NK-92 (cell line): Measurements from ENCODE around the gene RECK.
"Not testable (repeated sequence)": the region's sequence is repeated elsewhere in the genome, so short reads cannot be mapped to it uniquely, and the experiment has no call there.

ENCODE experiments used
- DNase-seq: peaks from one replicate; lab custom pipeline; 2025; ENCODE audit not compliant: unreplicated experiment; lab: John Stamatoyannopoulos, UW

The RECK gene

DNA sequence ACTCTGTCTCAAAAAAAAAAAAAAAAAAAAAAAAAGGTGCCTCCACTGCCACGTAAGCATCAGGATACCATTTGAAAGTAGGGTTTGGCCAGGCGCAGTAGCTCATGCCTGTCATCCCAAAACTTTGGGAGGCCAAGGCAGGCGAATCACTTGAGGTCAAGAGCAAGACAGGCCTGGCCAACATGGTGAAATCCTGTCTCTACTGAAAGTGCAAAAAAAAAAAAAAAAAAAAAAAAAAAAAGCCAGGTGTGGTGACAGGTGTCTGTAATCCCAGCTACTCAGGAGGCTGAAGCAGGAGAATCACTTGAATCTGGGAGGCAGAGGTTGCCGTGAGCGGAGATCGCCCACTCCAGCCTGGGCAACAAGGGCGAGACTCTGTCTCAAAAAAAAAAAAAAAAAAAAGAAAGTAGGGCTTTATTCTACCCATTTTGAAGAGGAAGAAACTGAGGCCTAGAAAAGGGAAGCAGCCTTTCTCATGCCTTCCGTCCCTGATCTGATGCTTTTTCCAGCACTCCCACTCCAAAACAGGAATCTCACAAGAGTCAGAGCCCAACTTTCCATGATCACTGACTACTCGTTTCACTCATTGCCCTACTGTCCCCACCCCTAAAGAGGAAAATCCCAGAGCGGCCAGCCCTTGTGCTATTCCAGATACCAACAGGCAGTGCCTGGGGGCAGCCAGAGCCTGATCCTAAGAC lies 116.2 kb downstream of the RECK start:
- no peak for DNase-seq

- DNase-seq: no peak
These were observed 117.0 kb downstream of the RECK start for GRCh38 chr9:36153746-36154145.

DNA sequence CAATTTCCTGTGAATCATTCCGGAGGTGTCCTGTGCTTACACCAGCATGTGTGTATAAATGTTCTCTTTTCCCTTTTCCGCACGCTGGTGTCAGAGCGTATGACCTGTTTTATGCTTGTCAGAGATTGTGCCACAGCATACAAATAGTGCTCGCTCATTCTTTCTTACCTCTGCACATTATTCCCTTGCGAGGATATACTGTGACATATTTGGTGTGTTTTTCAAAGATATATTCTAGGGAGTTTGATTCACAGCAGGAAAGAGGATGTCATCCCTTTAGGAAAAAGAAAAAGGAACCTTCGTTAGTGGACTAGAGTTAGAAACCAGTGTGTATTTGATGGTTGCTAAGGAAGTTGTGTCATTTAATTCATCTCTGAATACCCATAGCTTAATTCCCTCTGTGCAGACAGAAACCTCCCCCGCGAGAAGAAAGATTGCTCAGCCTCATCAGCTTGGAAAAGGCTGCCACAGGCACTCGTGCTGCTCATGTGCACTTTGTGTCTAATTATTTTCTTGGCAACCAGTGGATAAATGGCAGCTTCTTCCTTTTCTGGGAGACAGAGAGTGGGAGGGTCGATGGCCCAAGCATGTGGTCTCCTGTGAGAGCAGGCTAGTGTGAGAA lies 117.7 kb downstream of the RECK start:
- DNase-seq: no peak

- DNase-seq: no peak
These were observed 119.4 kb downstream of the RECK start for GRCh38 chr9:36156116-36156515.

DNA sequence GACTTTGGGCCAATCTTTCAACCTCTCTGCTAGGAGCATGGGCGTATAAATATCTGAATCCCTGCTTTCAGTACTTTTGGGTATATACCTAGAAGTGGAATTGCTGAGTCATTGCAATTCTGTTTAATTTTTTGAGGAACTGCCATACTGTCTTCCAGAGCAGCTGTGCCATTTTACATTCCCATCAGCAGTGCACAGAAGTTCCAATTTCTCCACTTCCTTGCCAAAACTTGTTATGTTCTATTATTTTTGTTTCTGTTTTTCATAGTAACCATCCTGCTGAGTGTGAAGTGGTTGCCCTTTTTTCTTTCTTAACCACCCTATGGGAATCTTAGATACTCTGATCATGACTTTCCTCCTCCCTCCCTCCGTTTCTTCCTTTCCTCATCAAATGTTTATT lies 121.4 kb downstream of the RECK start:
- no peak for DNase-seq

- no peak for DNase-seq
These were observed 122.2 kb downstream of the RECK start for GRCh38 chr9:36158917-36159316.

DNA sequence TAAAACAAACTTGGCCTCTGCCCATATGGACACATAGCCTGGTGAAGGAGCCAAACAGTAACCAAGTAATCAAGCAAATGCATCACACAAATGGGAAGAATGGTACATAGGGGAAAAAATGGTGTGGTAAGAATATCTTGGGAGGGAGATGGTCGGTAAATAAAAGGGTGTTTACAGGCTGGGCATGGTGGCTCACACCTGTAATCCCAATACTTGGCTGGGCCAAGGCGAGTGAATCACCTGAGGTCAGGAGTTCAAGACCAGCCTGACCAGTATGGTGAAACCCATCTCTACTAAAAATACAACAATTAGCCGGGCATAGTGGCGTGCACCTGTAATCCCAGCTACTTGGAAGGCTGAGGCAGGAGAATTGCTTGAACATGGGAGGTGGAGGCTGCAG lies 122.8 kb downstream of the RECK start:
- DNase-seq: not testable (repeated sequence)

DNA sequence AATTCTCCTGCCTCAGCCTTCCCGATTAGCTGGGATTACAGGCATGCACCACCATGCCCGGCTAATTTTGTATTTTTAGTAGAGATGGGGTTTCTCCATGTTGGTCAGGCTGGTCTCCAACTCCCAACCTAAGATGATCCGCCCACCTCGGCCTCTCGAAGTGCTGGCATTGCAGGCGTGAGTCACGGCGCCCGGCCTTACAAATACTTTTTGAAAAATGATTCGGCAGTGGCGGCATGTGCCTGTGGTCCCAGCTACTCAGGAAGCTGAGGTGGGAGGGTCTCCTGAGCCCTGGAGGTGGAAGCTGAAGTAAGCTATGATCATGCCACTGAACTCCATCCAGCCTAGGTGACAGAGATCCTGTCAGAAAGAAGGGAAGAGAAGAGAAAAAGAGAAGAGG lies 123.4 kb downstream of the RECK start:
- not testable (repeated sequence) for DNase-seq

DNA sequence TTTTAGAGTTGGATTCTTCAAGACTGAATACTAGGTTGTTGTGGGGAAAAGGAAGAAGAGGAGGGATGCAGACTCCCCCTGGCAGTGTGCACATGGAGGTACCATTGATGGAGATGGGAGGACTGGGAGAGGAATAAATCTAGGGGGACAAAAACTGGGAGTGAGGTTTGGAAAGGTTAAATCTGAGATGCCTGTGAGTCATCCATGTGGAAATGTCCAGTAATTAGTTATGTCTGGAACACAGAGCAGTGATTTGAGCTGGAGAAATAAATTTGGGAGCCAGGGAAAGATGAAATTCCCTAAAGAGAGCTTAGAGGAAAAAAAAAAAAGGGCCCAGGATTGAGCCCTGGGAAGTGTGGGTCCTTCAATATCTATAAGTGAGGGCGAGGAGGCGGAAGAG lies 124.5 kb downstream of the RECK start:
- no peak for DNase-seq

DNA sequence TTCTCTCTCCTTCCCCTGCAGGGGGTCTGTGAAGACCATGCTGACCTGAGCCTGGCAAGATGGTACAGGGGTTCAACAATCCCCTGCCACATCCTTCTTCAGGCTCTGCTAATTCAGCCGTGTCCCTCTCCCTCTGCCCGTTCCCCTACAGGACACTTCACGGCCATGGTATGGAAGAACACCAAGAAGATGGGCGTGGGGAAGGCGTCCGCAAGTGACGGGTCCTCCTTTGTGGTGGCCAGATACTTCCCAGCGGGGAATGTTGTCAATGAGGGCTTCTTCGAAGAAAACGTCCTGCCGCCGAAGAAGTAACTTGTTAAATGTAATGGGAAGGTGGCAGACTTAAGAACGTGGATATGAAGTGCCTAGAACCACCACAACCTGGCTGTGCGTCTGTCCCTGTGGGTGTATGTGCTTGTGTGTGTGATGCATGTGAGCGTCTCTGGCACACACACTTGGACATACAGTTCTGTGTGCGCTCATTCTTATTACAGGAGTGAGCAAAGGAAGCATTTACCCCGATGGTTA lies 125.6 kb downstream of the RECK start:
- no peak for DNase-seq

DNA sequence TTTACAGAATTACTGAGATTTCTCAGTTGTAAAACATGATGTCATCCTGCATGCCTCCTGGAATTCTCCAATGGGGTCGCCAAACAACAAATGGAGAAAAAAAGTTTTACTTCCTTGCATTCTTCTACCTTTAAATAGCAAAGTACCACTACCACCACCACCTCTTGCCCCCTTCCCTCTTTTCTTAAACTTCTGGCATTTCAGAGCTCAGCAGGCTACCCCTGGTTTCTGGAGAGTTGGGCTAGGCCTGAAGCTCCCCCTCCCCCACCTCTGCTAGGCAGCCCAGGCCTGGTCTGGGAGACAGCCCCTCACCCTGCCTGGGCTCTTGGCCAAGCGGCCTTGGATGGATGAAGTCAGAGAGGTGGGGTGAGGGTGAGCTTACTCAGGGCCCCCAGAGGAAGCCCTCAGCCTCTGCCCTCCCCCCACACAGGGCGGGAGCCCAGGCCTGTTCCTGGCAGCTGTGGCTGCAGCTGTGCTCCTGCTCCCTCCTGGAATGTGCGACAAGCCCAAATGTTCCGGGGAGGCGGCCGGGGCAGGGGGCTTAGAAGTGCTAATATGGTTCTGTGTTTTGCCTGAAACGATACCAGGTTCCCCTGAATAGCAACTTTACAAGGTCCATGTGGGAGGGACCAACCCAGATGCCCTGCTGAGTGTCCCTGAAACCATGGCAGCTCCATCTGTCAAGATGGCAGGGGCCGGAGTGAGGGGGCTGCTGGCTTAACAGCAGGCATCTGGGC lies 126.5 kb downstream of the RECK start:
- DNase-seq: no peak

- no peak for DNase-seq
These were observed 127.1 kb downstream of the RECK start for GRCh38 chr9:36163786-36164170.

DNA sequence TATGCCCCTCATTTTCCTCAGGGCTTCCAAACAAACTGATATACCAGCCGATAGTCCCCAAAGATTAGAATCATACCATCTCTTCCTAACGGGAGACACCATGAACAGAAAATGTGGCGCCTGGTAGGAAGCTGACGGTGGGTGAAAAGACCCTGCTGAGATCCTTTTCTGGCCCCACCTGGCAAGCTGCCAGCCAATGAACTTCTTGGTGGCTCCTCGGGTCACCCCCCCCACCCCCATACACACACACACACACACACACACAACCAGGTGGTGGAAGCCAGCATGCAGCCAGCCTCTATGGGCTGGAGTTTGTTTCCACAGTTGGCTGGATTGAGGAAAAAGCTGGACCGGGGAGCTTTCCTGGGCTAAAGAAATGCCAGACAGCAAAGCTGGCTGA lies 127.7 kb downstream of the RECK start:
- no peak for DNase-seq

GRCh38 chr9:36164989-36165388 lies 128.3 kb downstream of the RECK start:
- DNase-seq: no peak

DNA sequence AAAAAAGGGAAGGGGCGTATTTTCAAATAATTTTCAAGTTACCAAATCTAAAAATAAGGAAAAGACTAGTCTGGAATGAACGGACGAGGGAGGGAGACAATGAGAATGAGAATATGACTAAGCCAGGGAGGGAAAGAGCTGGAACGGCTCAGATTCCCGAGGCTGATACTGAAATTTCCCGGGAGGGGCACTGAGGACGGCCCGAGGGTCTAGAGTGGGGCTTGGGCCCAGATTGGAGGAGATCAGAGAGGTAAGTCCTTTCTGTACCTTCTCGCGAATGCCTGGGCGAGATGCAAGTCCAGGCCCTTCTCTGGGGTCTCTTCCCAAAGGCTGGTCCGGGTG lies 129.1 kb downstream of the RECK start:
- no peak for DNase-seq

DNA sequence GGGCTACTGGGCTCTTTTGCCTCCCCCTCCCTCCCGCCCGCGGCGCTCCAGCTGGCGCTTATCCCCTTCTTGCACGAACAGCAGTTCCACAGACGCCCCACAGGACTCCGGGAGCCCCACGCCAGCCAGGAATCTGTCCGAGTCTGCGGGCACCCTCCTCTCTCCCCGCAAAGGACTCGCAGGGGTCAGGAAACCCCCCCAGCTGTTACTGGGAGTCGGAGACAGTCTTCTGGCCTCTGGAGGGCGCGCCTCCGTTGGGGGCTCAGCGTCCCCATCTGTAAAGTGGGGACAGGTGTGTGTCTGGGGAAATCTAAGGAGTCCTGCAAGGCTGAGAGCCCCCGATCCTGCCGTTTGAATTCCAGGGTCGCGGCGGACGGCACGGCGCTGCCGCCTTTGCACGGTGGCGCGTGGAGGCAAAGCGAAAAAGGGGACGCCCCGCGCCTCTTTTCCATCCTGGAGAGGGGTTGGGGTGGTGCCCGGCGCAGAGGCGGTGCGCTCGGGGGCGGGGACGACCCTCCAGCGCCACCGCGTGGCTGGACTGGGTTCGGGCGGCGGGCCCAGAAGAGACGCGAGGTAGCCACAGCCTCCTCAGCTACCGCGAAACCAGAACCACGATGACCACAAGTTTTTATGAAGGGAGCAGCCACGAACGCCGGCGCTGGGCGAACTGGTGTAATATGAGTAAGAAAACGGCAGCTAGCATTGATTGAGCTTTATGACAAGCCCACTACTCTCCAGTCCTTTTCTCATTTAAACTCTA lies 129.6 kb downstream of the RECK start:
- DNase-seq: no peak

DNA sequence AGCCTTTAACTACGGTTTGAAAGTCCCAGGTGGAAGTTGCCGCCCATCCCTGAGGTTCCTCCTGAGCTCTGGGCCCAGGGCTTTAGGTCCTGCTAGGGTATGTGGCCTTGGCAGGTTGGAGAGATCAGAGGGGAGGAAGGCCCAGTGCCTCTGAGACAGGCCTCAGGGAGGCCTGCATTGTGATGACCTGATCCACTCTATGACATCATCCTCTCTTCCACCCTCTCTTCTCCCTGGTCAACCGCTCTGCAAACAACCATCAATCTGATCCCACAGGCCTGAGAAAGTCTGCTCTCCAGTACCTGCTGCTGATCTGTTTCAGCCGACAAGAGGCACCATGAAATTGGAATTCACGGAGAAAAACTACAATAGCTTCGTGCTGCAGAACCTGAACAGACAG lies 132.5 kb downstream of the RECK start, which contains the start of gene CCIN:
CCIN (plus strand) TSS at position 223 of the 400 bp plus-strand sequence; CDS start at position 338, 115 bp downstream.
- no peak for DNase-seq

DNA sequence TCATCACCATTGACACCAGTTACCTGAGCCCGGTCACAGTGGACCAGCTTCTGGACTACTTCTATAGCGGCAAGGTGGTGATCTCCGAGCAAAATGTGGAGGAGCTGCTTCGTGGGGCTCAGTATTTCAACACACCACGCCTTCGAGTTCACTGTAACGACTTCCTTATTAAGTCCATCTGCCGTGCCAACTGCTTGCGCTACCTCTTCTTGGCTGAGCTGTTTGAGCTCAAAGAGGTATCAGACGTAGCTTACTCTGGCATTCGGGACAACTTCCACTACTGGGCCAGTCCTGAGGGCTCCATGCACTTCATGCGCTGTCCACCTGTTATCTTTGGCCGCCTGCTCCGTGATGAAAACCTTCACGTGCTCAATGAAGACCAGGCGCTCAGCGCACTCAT lies 133.0 kb downstream of the RECK start:
- DNase-seq: no peak

DNA sequence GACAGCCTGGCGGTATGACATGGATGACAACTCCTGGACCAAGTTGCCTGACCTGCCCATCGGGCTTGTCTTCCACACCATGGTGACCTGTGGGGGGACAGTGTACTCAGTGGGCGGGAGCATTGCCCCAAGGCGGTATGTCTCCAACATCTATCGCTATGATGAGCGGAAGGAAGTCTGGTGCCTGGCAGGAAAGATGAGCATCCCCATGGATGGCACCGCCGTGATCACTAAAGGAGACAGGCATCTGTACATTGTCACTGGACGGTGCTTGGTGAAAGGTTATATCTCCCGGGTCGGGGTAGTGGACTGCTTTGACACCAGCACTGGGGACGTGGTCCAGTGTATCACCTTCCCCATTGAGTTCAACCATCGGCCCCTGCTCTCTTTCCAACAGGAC lies 133.8 kb downstream of the RECK start:
- no peak for DNase-seq

GRCh38 chr9:36173861-36174260 lies 137.1 kb downstream of the RECK start:
- no peak for DNase-seq
